Chondrocyte (in vitro differentiated cells): ENCODE data around the gene CPXM2. TPM values are rescaled to one million over a fixed set of nuclear protein-coding genes. Genes with fewer than 3 reads are reported as not detected.

ENCODE experiments used
- DNase-seq: peaks from one replicate; pipeline ENCODE4 v3.0.0; 2021; ENCODE audit warnings: mixed read lengths, low spot score
- H3K27ac Mint-ChIP-seq: one replicate; pipeline ENCODE4 v1.8.0; 2021; ENCODE audit warnings: mild to moderate bottlenecking, moderate library complexity, mixed read lengths; ENCODE audit not compliant: unreplicated experiment
- H3K27me3 Mint-ChIP-seq: 2 replicates; pipeline ENCODE4 v1.8.0; 2021; ENCODE audit warnings: low read depth, mixed read lengths
- H3K36me3 Mint-ChIP-seq: 2 replicates; pipeline ENCODE4 v1.8.0; 2021; ENCODE audit warnings: low read depth, mixed read lengths
- H3K4me1 Mint-ChIP-seq: 2 replicates; pipeline ENCODE4 v1.8.0; 2021; ENCODE audit warnings: low read depth, mild to moderate bottlenecking, mixed read lengths
- H3K4me3 Mint-ChIP-seq: one replicate; pipeline ENCODE4 v1.8.0; 2021; ENCODE audit warnings: mild to moderate bottlenecking, moderate library complexity, mixed read lengths; ENCODE audit not compliant: unreplicated experiment
- H3K9me3 Mint-ChIP-seq: 2 replicates; pipeline ENCODE4 v1.8.0; 2021; ENCODE audit warnings: low read depth, mixed read lengths
- CTCF ChIP-seq: fragments of 200-600 bp; sonication (generic); IDR thresholded peaks from 2 replicates; pipeline ENCODE4 v1.5.0; 2021; ENCODE audit warnings: antibody characterized with exemption, mild to moderate bottlenecking, moderate library complexity
- total RNA-seq: library from RNA; stranded (reverse); gene quantifications from 3 replicates; pipeline ENCODE4 v1.2.1, GENCODE V29; 2021

Gene CPXM2
- total RNA-seq, 1 donor from 2014 or later: not detected

GRCh38 chr10:123841560-123841959, 50.0 kb downstream of the CPXM2 start:
- no peak overlapping the region for H3K4me3 Mint-ChIP-seq
- no peaks in the 10 kb centered on the region for H3K4me1 Mint-ChIP-seq
- DNase-seq: no peak
- no peak overlapping the region for H3K27ac Mint-ChIP-seq
- peaks cover 6% of the 10 kb centered on the region for H3K9me3 Mint-ChIP-seq
- no peaks in the 10 kb centered on the region for H3K36me3 Mint-ChIP-seq
- TF ChIP-seq CTCF: no peak
- H3K27me3 Mint-ChIP-seq: peaks cover 17% of the 10 kb centered on the region

GRCh38 chr10:123841115-123841514, 50.5 kb downstream of the CPXM2 start:
- Mint-ChIP-seq H3K36me3 (no peaks in the 10 kb centered on the region), H3K27ac (no peak overlapping the region), H3K4me1 (no peaks in the 10 kb centered on the region), H3K4me3 (no peak overlapping the region), H3K27me3 (peaks cover 22% of the 10 kb centered on the region), H3K9me3 (peaks cover 6% of the 10 kb centered on the region)
- no peak for TF ChIP-seq CTCF
- DNase-seq: no peak

- peaks cover 5% of the 10 kb centered on the region for H3K9me3 Mint-ChIP-seq
- no peak for TF ChIP-seq CTCF
- no peak overlapping the region for H3K4me3 Mint-ChIP-seq
- no peak overlapping the region for H3K27ac Mint-ChIP-seq
- no peak for DNase-seq
- no peaks in the 10 kb centered on the region for H3K36me3 Mint-ChIP-seq
- peaks cover 22% of the 10 kb centered on the region for H3K27me3 Mint-ChIP-seq
- H3K4me1 Mint-ChIP-seq: no peaks in the 10 kb centered on the region
Observed at GRCh38 chr10:123840714-123841113, 50.9 kb downstream of the CPXM2 start.

GRCh38 chr10:123838596-123839310, 52.9 kb downstream of the CPXM2 start:
- TF ChIP-seq CTCF: no peak
- H3K27ac Mint-ChIP-seq: no peak overlapping the region
- H3K27me3 Mint-ChIP-seq: peaks cover 25% of the 10 kb centered on the region
- no peak overlapping the region for H3K4me3 Mint-ChIP-seq
- no peaks in the 10 kb centered on the region for H3K9me3 Mint-ChIP-seq
- no peaks in the 10 kb centered on the region for H3K4me1 Mint-ChIP-seq
- no peaks in the 10 kb centered on the region for H3K36me3 Mint-ChIP-seq
- DNase-seq: no peak

GRCh38 chr10:123837756-123838155, 53.9 kb downstream of the CPXM2 start:
- no peak overlapping the region for H3K27ac Mint-ChIP-seq
- H3K4me1 Mint-ChIP-seq: no peaks in the 10 kb centered on the region
- DNase-seq: no peak
- H3K4me3 Mint-ChIP-seq: no peak overlapping the region
- TF ChIP-seq CTCF: no peak
- H3K9me3 Mint-ChIP-seq: no peaks in the 10 kb centered on the region
- H3K36me3 Mint-ChIP-seq: no peaks in the 10 kb centered on the region
- peaks cover 27% of the 10 kb centered on the region for H3K27me3 Mint-ChIP-seq
